ENCODE measurements around the gene CNTN4.

CNTN4 gene

GRCh38 chr3:2615080-2615479 lies 516.4 kb downstream of the CNTN4 start:
- Histone ChIP-seq H3K36me3 (ENCODE audit: insufficient read depth, low read length) (no peaks in the 10 kb centered on the region), H3K9me3 (ENCODE audit: control insufficient read depth, insufficient read depth, low read length) (no peaks in the 10 kb centered on the region), H3K9ac (ENCODE audit: low read depth, low read length) (no peak overlapping the region), H3K4me1 (ENCODE audit: insufficient read depth, low read length) (no peaks in the 10 kb centered on the region; the same call in 1 of the 2 replicates)

GRCh38 chr3:2623436-2623835 lies 524.8 kb downstream of the CNTN4 start:
- H3K36me3 ChIP-seq (ENCODE audit: insufficient read depth, low read length): no peaks in the 10 kb centered on the region
- peaks cover 2% of the 10 kb centered on the region; the same call in 1 of the 2 replicates for H3K9me3 ChIP-seq (ENCODE audit: control insufficient read depth, insufficient read depth, low read length)
- no peaks in the 10 kb centered on the region for H3K4me1 ChIP-seq (ENCODE audit: insufficient read depth, low read length)
- no peak overlapping the region for H3K9ac ChIP-seq (ENCODE audit: low read depth, low read length)

- no peak overlapping the region for H3K9ac ChIP-seq (ENCODE audit: low read depth, low read length)
- no peaks in the 10 kb centered on the region for H3K36me3 ChIP-seq (ENCODE audit: insufficient read depth, low read length)
- peaks cover 2% of the 10 kb centered on the region; the same call in 1 of the 2 replicates for H3K9me3 ChIP-seq (ENCODE audit: control insufficient read depth, insufficient read depth, low read length)
- H3K4me1 ChIP-seq (ENCODE audit: insufficient read depth, low read length): no peaks in the 10 kb centered on the region
Measured at GRCh38 chr3:2628117-2628516, 529.5 kb downstream of the CNTN4 start.

- no peaks in the 10 kb centered on the region for H3K36me3 ChIP-seq (ENCODE audit: insufficient read depth, low read length)
- no peaks in the 10 kb centered on the region for H3K9me3 ChIP-seq (ENCODE audit: control insufficient read depth, insufficient read depth, low read length)
- no peak overlapping the region for H3K9ac ChIP-seq (ENCODE audit: low read depth, low read length)
- H3K4me1 ChIP-seq (ENCODE audit: insufficient read depth, low read length): no peaks in the 10 kb centered on the region
Measured at GRCh38 chr3:2635511-2635910, 536.8 kb downstream of the CNTN4 start.

GRCh38 chr3:2643606-2644005 lies 544.9 kb downstream of the CNTN4 start:
- H3K9me3 ChIP-seq (ENCODE audit: control insufficient read depth, insufficient read depth, low read length): no peaks in the 10 kb centered on the region
- H3K4me1 ChIP-seq (ENCODE audit: insufficient read depth, low read length): no peaks in the 10 kb centered on the region
- H3K9ac ChIP-seq (ENCODE audit: low read depth, low read length): no peak overlapping the region
- H3K36me3 ChIP-seq (ENCODE audit: insufficient read depth, low read length): no peaks in the 10 kb centered on the region

- no peaks in the 10 kb centered on the region for H3K4me1 ChIP-seq (ENCODE audit: insufficient read depth, low read length)
- no peak overlapping the region for H3K9ac ChIP-seq (ENCODE audit: low read depth, low read length)
- no peaks in the 10 kb centered on the region for H3K36me3 ChIP-seq (ENCODE audit: insufficient read depth, low read length)
- peaks cover 4% of the 10 kb centered on the region; the same call in 1 of the 2 replicates for H3K9me3 ChIP-seq (ENCODE audit: control insufficient read depth, insufficient read depth, low read length)
Measured at GRCh38 chr3:2645001-2645400, 546.3 kb downstream of the CNTN4 start.

GRCh38 chr3:2650746-2651145 lies 552.1 kb downstream of the CNTN4 start:
- no peaks in the 10 kb centered on the region for H3K36me3 ChIP-seq (ENCODE audit: insufficient read depth, low read length)
- no peak overlapping the region for H3K9ac ChIP-seq (ENCODE audit: low read depth, low read length)
- H3K4me1 ChIP-seq (ENCODE audit: insufficient read depth, low read length): peaks cover 22% of the 10 kb centered on the region; the same call in 1 of the 2 replicates
- H3K9me3 ChIP-seq (ENCODE audit: control insufficient read depth, insufficient read depth, low read length): peaks cover 4% of the 10 kb centered on the region; the same call in 1 of the 2 replicates

GRCh38 chr3:2652386-2652785 lies 553.7 kb downstream of the CNTN4 start:
- Histone ChIP-seq H3K9me3 (ENCODE audit: control insufficient read depth, insufficient read depth, low read length) (peaks cover 4% of the 10 kb centered on the region; the same call in 1 of the 2 replicates), H3K4me1 (ENCODE audit: insufficient read depth, low read length) (peaks cover 36% of the 10 kb centered on the region; the same call in 1 of the 2 replicates), H3K9ac (ENCODE audit: low read depth, low read length) (no peak overlapping the region)

GRCh38 chr3:2653706-2654105 lies 555.0 kb downstream of the CNTN4 start:
- Histone ChIP-seq H3K9me3 (ENCODE audit: control insufficient read depth, insufficient read depth, low read length) (peaks cover 4% of the 10 kb centered on the region; the same call in 1 of the 2 replicates), H3K9ac (ENCODE audit: low read depth, low read length) (no peak overlapping the region), H3K4me1 (ENCODE audit: insufficient read depth, low read length) (peaks cover 37% of the 10 kb centered on the region; the same call in 1 of the 2 replicates)

More at GRCh38 chr3:2652386-2652785, 553.7 kb downstream of the CNTN4 start:
- no peaks in the 10 kb centered on the region for H3K36me3 ChIP-seq (ENCODE audit: insufficient read depth, low read length)

GRCh38 chr3:2655229-2655701 lies 556.6 kb downstream of the CNTN4 start:
- Histone ChIP-seq H3K4me1 (ENCODE audit: insufficient read depth, low read length) (peaks cover 37% of the 10 kb centered on the region; the same call in 1 of the 2 replicates), H3K9me3 (ENCODE audit: control insufficient read depth, insufficient read depth, low read length) (no peaks in the 10 kb centered on the region; the same call in 1 of the 2 replicates), H3K9ac (ENCODE audit: low read depth, low read length) (no peak overlapping the region), H3K36me3 (ENCODE audit: insufficient read depth, low read length) (no peaks in the 10 kb centered on the region)

More at GRCh38 chr3:2653706-2654105, 555.0 kb downstream of the CNTN4 start:
- H3K36me3 ChIP-seq (ENCODE audit: insufficient read depth, low read length): no peaks in the 10 kb centered on the region

GRCh38 chr3:2656806-2657777 lies 558.4 kb downstream of the CNTN4 start:
- Histone ChIP-seq H3K4me1 (ENCODE audit: insufficient read depth, low read length) (peaks cover 40% of the 10 kb centered on the region; the same call in 1 of the 2 replicates), H3K36me3 (ENCODE audit: insufficient read depth, low read length) (no peaks in the 10 kb centered on the region), H3K9me3 (ENCODE audit: control insufficient read depth, insufficient read depth, low read length) (no peaks in the 10 kb centered on the region; the same call in 1 of the 2 replicates), H3K9ac (ENCODE audit: low read depth, low read length) (no peak overlapping the region)

- no peaks in the 10 kb centered on the region for H3K36me3 ChIP-seq (ENCODE audit: insufficient read depth, low read length)
- no peak overlapping the region for H3K9ac ChIP-seq (ENCODE audit: low read depth, low read length)
- H3K9me3 ChIP-seq (ENCODE audit: control insufficient read depth, insufficient read depth, low read length): no peaks in the 10 kb centered on the region; the same call in 1 of the 2 replicates
- H3K4me1 ChIP-seq (ENCODE audit: insufficient read depth, low read length): peaks cover 40% of the 10 kb centered on the region; the same call in 1 of the 2 replicates
Measured at GRCh38 chr3:2657971-2658370, 559.3 kb downstream of the CNTN4 start.

GRCh38 chr3:2659896-2660295 lies 561.2 kb downstream of the CNTN4 start:
- H3K9me3 ChIP-seq (ENCODE audit: control insufficient read depth, insufficient read depth, low read length): no peaks in the 10 kb centered on the region; the same call in 1 of the 2 replicates
- H3K9ac ChIP-seq (ENCODE audit: low read depth, low read length): no peak overlapping the region
- H3K36me3 ChIP-seq (ENCODE audit: insufficient read depth, low read length): no peaks in the 10 kb centered on the region
- peaks cover 24% of the 10 kb centered on the region; the same call in 1 of the 2 replicates for H3K4me1 ChIP-seq (ENCODE audit: insufficient read depth, low read length)

- Histone ChIP-seq H3K9ac (ENCODE audit: low read depth, low read length) (no peak overlapping the region), H3K4me1 (ENCODE audit: insufficient read depth, low read length) (peaks cover 17% of the 10 kb centered on the region; the same call in 1 of the 2 replicates), H3K36me3 (ENCODE audit: insufficient read depth, low read length) (no peaks in the 10 kb centered on the region), H3K9me3 (ENCODE audit: control insufficient read depth, insufficient read depth, low read length) (no peaks in the 10 kb centered on the region; the same call in 1 of the 2 replicates)
Measured at GRCh38 chr3:2661078-2661477, 562.4 kb downstream of the CNTN4 start.
